Neuron (in vitro differentiated cells): Measurements from ENCODE around the gene IFNA16.
"Not testable (repeated sequence)": the region's sequence is repeated elsewhere in the genome, so short reads cannot be mapped to it uniquely, and the experiment has no call there.

Experiments
- H2AFZ ChIP-seq: one replicate; pipeline ENCODE4 v1.6.1; 2013; ENCODE audit warnings: low read depth, mild to moderate bottlenecking, inconsistent platforms, low read length, moderate library complexity
- H3K27me3 ChIP-seq: one replicate; pipeline ENCODE4 v1.6.1; 2013; ENCODE audit warnings: low read length; ENCODE audit not compliant: insufficient read depth
- H3K36me3 ChIP-seq: one replicate; pipeline ENCODE4 v1.6.1; 2013; ENCODE audit warnings: low read length; ENCODE audit not compliant: insufficient read depth
- H3K4me1 ChIP-seq: one replicate; pipeline ENCODE4 v1.6.1; 2013; ENCODE audit warnings: low read length; ENCODE audit not compliant: insufficient read depth
- H3K4me3 ChIP-seq: 2 replicates; pipeline ENCODE4 v1.5.1; 2013; ENCODE audit warnings: mild to moderate bottlenecking, low read length, moderate library complexity
- H3K9me3 ChIP-seq: one replicate; pipeline ENCODE4 v1.6.1; 2013; ENCODE audit warnings: low read length

IFNA16 gene

DNA sequence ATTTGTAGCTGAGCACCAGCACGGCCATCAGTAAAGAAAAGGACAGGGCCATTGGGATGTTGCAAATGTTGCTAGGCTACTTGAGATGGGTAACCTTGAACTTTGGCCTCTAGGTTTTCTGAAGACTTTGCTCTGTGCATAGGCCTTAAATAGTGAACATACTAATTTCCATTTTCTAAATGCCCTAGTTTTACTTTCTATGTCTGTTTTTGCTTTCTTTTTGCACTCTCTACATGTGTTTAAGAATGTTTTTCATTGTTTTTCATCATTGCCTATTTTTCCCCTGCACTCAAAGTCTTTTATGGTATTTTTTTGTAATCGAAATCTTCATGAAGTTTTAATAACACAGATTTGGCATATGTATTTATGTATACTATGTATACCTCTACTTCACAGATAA is 11.0 kb upstream of the IFNA16 start, which contains the start of gene IFNA17:
Gene IFNA17, minus strand, starts transcription at position 101 of the 400 bp plus-strand sequence. Its CDS starts 49 bp downstream, at position 52.
- Histone ChIP-seq H2AFZ (no peak within 1 kb of the TSS), H3K36me3 (no peaks in the 10 kb centered on the region), H3K27me3 (no peaks in the 10 kb centered on the region), H3K4me3 (no peak within 1 kb of the TSS), H3K4me1 (no peaks in the 10 kb centered on the region), H3K9me3 (no peaks in the 10 kb centered on the region)

GRCh38 chr9:21213411-21214326 is 3.4 kb downstream of the IFNA16 start:
- H3K4me3 ChIP-seq, H3K27me3 ChIP-seq, H3K36me3 ChIP-seq, H3K4me1 ChIP-seq, H3K9me3 ChIP-seq, H2AFZ ChIP-seq: not testable (repeated sequence)

GRCh38 chr9:21212160-21212559 is 5.0 kb downstream of the IFNA16 start:
- H3K4me3 ChIP-seq, H3K4me1 ChIP-seq, H2AFZ ChIP-seq, H3K36me3 ChIP-seq, H3K9me3 ChIP-seq, H3K27me3 ChIP-seq: not testable (repeated sequence)

DNA sequence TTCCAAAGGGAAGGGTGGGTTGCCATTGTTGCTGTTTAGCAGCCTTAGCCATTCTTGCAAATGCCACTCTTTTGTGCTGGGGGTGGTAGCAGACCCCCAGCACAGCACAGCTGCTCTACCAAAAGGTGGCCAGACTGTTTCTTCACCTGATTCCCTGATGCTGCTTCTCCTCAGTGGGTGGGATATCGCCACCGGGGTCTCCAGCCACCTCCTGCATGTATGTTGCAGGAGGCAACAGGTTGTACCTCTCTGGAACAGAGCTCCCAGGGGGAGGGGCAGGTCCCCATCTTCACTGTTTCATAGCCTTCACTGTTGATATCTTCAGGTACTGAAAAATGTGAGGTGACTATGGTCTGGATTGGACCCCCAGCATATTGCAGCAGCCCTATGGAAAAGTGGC is 6.3 kb downstream of the IFNA16 start:
- not testable (repeated sequence) for H3K4me3 ChIP-seq, H3K4me1 ChIP-seq, H3K27me3 ChIP-seq, H2AFZ ChIP-seq, H3K36me3 ChIP-seq, H3K9me3 ChIP-seq

DNA sequence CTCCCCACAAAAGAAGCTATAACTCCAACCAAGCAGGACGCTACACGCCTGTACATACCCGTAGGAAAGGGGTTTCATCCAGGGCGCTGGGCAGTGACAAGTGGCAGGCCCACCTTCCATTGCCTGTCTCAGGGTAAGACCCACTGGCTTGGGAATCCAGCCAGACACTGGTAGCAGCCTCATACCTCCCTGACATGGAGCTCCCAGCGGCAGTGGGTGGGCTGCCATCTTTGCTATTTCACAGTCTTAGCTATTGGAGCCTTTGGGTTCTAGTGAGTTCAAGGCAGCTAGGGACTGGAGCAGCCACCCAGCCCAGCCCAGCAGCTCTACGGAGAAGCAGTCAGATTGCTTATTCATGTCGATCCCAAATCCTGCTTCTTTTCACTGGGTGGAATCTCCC is 6.8 kb downstream of the IFNA16 start:
- H3K4me3 ChIP-seq = no peak overlapping the region
- H2AFZ ChIP-seq = no peak overlapping the region
- H3K4me1 ChIP-seq = no peaks in the 10 kb centered on the region
- H3K27me3 ChIP-seq = no peaks in the 10 kb centered on the region
- no peaks in the 10 kb centered on the region for H3K9me3 ChIP-seq
- H3K36me3 ChIP-seq = no peaks in the 10 kb centered on the region

DNA sequence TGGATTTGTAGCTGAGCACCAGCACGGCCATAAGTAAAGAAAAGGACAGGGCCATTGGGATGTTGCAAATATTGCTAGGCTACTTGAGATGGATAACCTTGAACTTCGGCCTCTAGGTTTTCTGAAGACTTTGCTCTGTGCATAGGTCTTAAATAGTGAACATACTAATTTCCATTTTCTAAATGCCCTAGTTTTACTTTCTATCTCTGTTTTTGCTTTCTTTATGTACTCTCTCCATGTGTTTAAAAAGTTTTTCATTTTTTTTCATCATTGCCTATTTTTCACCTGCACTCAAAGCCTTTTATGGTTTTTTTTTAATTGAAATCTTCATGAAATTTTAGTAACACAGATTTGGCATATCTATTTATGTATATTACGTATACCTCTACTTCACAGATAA is 10.1 kb downstream of the IFNA16 start, which contains the start of gene IFNA10:
Gene IFNA10, minus strand, starts transcription at position 101 of the 400 bp plus-strand sequence. Its CDS starts 46 bp downstream, at position 55.
- not testable (repeated sequence) for H3K36me3 ChIP-seq, H3K9me3 ChIP-seq, H2AFZ ChIP-seq, H3K4me3 ChIP-seq, H3K27me3 ChIP-seq, H3K4me1 ChIP-seq

GRCh38 chr9:21205204-21205603 is 11.9 kb downstream of the IFNA16 start:
- Histone ChIP-seq H3K4me3 (no peak overlapping the region), H2AFZ (no peak overlapping the region), H3K9me3 (no peaks in the 10 kb centered on the region), H3K27me3 (no peaks in the 10 kb centered on the region), H3K36me3 (no peaks in the 10 kb centered on the region), H3K4me1 (no peaks in the 10 kb centered on the region)

DNA sequence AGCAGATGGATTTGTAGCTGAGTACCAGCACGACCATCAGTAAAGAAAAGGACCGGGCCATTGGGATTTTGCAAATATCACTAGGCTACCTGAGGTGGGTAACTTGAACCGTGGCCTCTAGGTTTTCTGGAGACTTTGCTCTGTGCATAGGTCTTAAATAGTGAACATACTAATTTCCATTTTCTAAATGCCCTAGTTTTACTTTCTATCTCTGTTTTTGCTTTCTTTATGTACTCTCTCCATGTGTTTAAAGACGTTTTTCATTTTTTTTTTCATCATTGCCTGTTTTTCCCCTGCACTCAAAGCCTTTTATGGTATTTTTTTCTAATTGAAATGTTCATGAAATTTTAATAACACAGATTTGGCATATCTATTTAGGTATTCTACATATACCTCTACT is 15.0 kb downstream of the IFNA16 start, which contains the start of gene IFNA7:
Gene IFNA7, minus strand, starts transcription at position 101 of the 400 bp plus-strand sequence. Its CDS starts 40 bp downstream, at position 61.
- H3K36me3 ChIP-seq, H3K4me1 ChIP-seq, H2AFZ ChIP-seq, H3K4me3 ChIP-seq, H3K27me3 ChIP-seq, H3K9me3 ChIP-seq: not testable (repeated sequence)

DNA sequence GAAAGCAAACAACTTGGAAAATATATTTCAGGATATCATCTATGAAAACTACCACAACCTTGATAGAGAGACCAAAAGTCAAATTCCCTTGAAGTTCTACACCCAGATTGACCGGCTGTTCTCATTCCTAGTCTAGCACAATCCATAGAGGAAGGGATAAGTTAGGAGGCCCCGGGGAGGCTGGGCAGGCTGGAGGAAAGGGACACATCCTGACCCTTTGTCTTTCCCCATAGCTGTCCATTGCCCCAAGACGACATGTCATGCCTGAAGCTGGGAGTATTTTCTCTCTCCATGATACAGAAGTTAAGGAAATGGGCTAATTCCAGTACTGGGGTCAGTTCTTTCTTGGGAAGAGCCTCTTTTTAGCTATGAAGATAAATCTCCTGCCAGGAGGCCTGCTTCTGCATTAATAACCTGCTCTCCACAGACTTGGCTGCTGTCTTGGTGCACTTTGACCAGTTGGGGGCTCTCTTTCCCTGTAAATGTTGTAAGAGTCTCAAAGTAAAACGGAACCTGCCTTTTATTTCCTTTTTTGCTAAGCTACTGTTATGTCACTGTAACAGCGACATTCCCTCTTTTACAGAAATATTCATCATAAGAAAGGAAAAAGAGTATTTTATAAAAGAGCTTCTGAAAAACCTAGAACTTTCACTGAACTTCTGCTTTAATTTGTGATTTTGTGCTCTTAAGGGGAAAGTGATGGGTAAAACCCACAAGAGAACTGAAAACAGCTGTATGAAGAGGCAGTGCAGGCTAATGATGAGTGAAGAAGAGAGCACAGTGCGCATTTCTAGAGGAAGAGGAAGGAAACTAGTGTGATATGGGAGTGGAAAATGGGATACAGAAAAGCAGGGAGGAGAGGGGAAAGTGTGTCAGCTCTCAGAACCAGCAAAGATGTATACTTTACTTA is 22.0 kb downstream of the IFNA16 start:
- H2AFZ ChIP-seq, H3K36me3 ChIP-seq, H3K27me3 ChIP-seq, H3K4me3 ChIP-seq, H3K4me1 ChIP-seq, H3K9me3 ChIP-seq: not testable (repeated sequence)

GRCh38 chr9:21187487-21187886 is 29.6 kb downstream of the IFNA16 start, which contains the start of gene IFNA4:
TSS of gene IFNA4 (minus strand) at chr9:21187587. CDS start at chr9:21187531, 56 bp downstream.
- not testable (repeated sequence) for H3K9me3 ChIP-seq, H3K36me3 ChIP-seq, H2AFZ ChIP-seq, H3K4me3 ChIP-seq, H3K27me3 ChIP-seq, H3K4me1 ChIP-seq

- not testable (repeated sequence) for H2AFZ ChIP-seq, H3K9me3 ChIP-seq, H3K4me1 ChIP-seq, H3K4me3 ChIP-seq, H3K36me3 ChIP-seq, H3K27me3 ChIP-seq
Observed at GRCh38 chr9:21182810-21183736, 34.0 kb downstream of the IFNA16 start.

- H2AFZ ChIP-seq = no peak overlapping the region
- H3K27me3 ChIP-seq = no peaks in the 10 kb centered on the region
- no peak overlapping the region for H3K4me3 ChIP-seq
Observed at GRCh38 chr9:21174671-21175070, 42.4 kb downstream of the IFNA16 start.

More at GRCh38 chr9:21174671-21175070, 42.4 kb downstream of the IFNA16 start:
- Histone ChIP-seq H3K36me3 (no peaks in the 10 kb centered on the region), H3K9me3 (no peaks in the 10 kb centered on the region), H3K4me1 (no peaks in the 10 kb centered on the region)
